H1 (cell line): ENCODE measurements around the gene INPP5A. TPM values are rescaled to one million over a fixed set of nuclear protein-coding genes. Genes with fewer than 3 reads are reported as not detected.

Experiments used
- ASH2L ChIP-seq: fragments of 200-600, 300-600 bp; sonication (generic); IDR thresholded peaks from one replicate; pipeline ENCODE4 v1.7.1; 2017; ENCODE audit warnings: low read length
- CTBP2 ChIP-seq: IDR thresholded peaks from 2 replicates; pipeline ENCODE4 v1.7.0; 2011; ENCODE audit warnings: borderline replicate concordance, mild to moderate bottlenecking, moderate library complexity, mixed read lengths, low read length; ENCODE audit not compliant: insufficient read depth, insufficient read length
- NRF1 ChIP-seq: IDR thresholded peaks from 2 replicates; pipeline ENCODE4 v1.6.1; 2011; ENCODE audit warnings: mild to moderate bottlenecking, low read depth, low read length, improper control_type of control experiment
- RBBP5 ChIP-seq: IDR thresholded peaks from 2 replicates; pipeline ENCODE4 v1.7.1; 2012; ENCODE audit warnings: low read depth, mild to moderate bottlenecking, inconsistent platforms, low read length, moderate library complexity, borderline replicate concordance
- SRF ChIP-seq: IDR thresholded peaks from 2 replicates; pipeline ENCODE4 v1.6.1; 2011; ENCODE audit warnings: mild to moderate bottlenecking, low read depth, low read length, moderate library complexity
- polyA plus RNA-seq, 7 experiments: library from polyadenylated mRNA; depleted of rRNA in 3 of 7; stranded (reverse) in 5 of 7; unstranded in 2 of 7; fragments of >200 nt in 5 of 7; fragments of 200-250 nt in 2 of 7; gene quantifications; 1 replicate in 5 of 7; 2 replicates in 1 of 7; 4 replicates in 1 of 7; pipeline versions ENCODE4 v1.2.1 to v1.2.3, GENCODE V29; 2011 to 2013; ENCODE audit warnings: missing spikeins in 2 of 7, mixed read lengths in 2 of 7
- total RNA-seq: library from RNA; stranded (reverse); fragmentation: NEBNext Ultra II Directional; extraction: Animal tissue kit (Norgen Biotek cat#: 25700); gene quantifications from 2 replicates; pipeline ENCODE4 v1.2.1, GENCODE V29; 2021

Gene INPP5A
- total and polyA plus RNA-seq, 2 of the 8 experiments (the other 6 are each of a cell fraction or from before 2014, with no cell fraction given) = 19.7 to 27.5 TPM

GRCh38 chr10:132575320-132576201 is 38.0 kb downstream of the INPP5A start (continued):
- no peak for TF ChIP-seq NRF1
- no peak for TF ChIP-seq CTBP2
- TF ChIP-seq ASH2L = no peak
- TF ChIP-seq SRF = no peak
- no peak for TF ChIP-seq RBBP5
